ENCODE results near the gene HES2. TPM values are rescaled to one million over a fixed set of nuclear protein-coding genes. Genes with fewer than 3 reads are reported as not detected.

The HES2 gene
- total and polyA plus RNA-seq, 9 donors = 0.08 to 9.2 (median 0.43) TPM; not detected in 3

- TF ChIP-seq POLR2A (IDR thresholded peaks at IDR 0.05) (no peak), EP300 (IDR thresholded peaks at IDR 0.05) (no peak), CTCF (IDR thresholded peaks at IDR 0.05) (no peak)
- H3K4me1 ChIP-seq (ENCODE audit: insufficient read depth) = no peaks in the 10 kb centered on the region
- no peaks in the 10 kb centered on the region for H3K9me3 ChIP-seq
- H3K27ac ChIP-seq = no peak overlapping the region
- H3K4me3 ChIP-seq = no peak overlapping the region
- DNase-seq = no peak
- 81 to 86% (median 86%) methylated on average over 13 of the region's 13 CpGs for WGBS, 3 donors
- no peaks in the 10 kb centered on the region for H3K27me3 ChIP-seq
- intact Hi-C loops (cut with DNase I) = loop anchor here in 1 of 4 donors (10.0 kb wide), 1 partner anchor 46 kb away; no protein-coding TSS in a partner anchor
- no peaks in the 10 kb centered on the region for H3K36me3 ChIP-seq
Measured at GRCh38 chr1:6410248-6410893, 9.3 kb downstream of the HES2 start.

GRCh38 chr1:6409733-6410132, 10.0 kb downstream of the HES2 start:
- DNase-seq = no peak
- H3K27ac ChIP-seq = no peak overlapping the region
- H3K4me3 ChIP-seq = no peak overlapping the region
- H3K36me3 ChIP-seq = no peaks in the 10 kb centered on the region
- 81 to 92% (median 88%) methylated on average over 6 of the region's 6 CpGs for WGBS, 3 donors
- intact Hi-C loops (cut with DNase I) = loop anchor here in 2 of 4 donors (5.0 to 10.0 kb wide), 3 partner anchors 45 to 165 kb away; partner anchors contain the start of gene HES3 (in 1 of the 2)
- H3K9me3 ChIP-seq = no peaks in the 10 kb centered on the region
- H3K4me1 ChIP-seq (ENCODE audit: insufficient read depth) = no peaks in the 10 kb centered on the region
- H3K27me3 ChIP-seq = no peaks in the 10 kb centered on the region
- TF ChIP-seq CTCF (IDR thresholded peaks at IDR 0.05) (no peak), EP300 (IDR thresholded peaks at IDR 0.05) (no peak), POLR2A (IDR thresholded peaks at IDR 0.05) (no peak)

- WGBS, 3 donors = 76 to 85% (median 83%) methylated on average over 4 of the region's 4 CpGs
- intact Hi-C loops (cut with DNase I) = loop anchor here in 2 of 4 donors (5.0 to 10.0 kb wide), 2 partner anchors 162 to 164 kb away; partner anchors contain the start of gene HES3 (in 1 of the 2)
- TF ChIP-seq CTCF (IDR thresholded peaks at IDR 0.05) (no peak), POLR2A (IDR thresholded peaks at IDR 0.05) (no peak), EP300 (IDR thresholded peaks at IDR 0.05) (no peak)
- Histone ChIP-seq H3K4me1 (ENCODE audit: insufficient read depth) (no peaks in the 10 kb centered on the region), H3K4me3 (no peak overlapping the region), H3K27me3 (no peaks in the 10 kb centered on the region), H3K9me3 (no peaks in the 10 kb centered on the region), H3K36me3 (no peaks in the 10 kb centered on the region), H3K27ac (no peak overlapping the region)
- no peak for DNase-seq
Measured at GRCh38 chr1:6409053-6409452, 10.7 kb downstream of the HES2 start.

- H3K36me3 ChIP-seq = no peaks in the 10 kb centered on the region
- H3K27me3 ChIP-seq = no peaks in the 10 kb centered on the region
- no peak for TF ChIP-seq EP300 (IDR thresholded peaks at IDR 0.05)
- no peaks in the 10 kb centered on the region for H3K4me1 ChIP-seq (ENCODE audit: insufficient read depth)
- DNase-seq = no peak
- 78 to 79% (median 79%) methylated on average over 6 of the region's 6 CpGs for WGBS, 3 donors
- no peaks in the 10 kb centered on the region for H3K9me3 ChIP-seq
- H3K4me3 ChIP-seq = no peak overlapping the region
- H3K27ac ChIP-seq = no peak overlapping the region
- intact Hi-C loops (cut with DNase I) = loop anchor here in 2 of 4 donors (5.0 to 10.0 kb wide), 2 partner anchors 161 to 163 kb away; partner anchors contain the start of gene HES3 (in 1 of the 2)
Measured at GRCh38 chr1:6408023-6408422, 11.7 kb downstream of the HES2 start.

- Histone ChIP-seq H3K27me3 (no peaks in the 10 kb centered on the region), H3K27ac (no peak overlapping the region), H3K36me3 (no peaks in the 10 kb centered on the region), H3K4me3 (no peak overlapping the region), H3K9me3 (no peaks in the 10 kb centered on the region), H3K4me1 (ENCODE audit: insufficient read depth) (no peaks in the 10 kb centered on the region)
- intact Hi-C loops (cut with DNase I) = loop anchor here in 3 of 4 donors (5.0 to 10.0 kb wide), 3 partner anchors 39 to 157 kb away; partner anchors contain the start of gene HES3 (in 1 of the 3)
- WGBS, 3 donors = 43 to 50% (median 44%) methylated on average over 6 of the region's 6 CpGs
- TF ChIP-seq EP300 (IDR thresholded peaks at IDR 0.05) (no peak), CTCF (IDR thresholded peaks at IDR 0.05) (no peak), POLR2A (IDR thresholded peaks at IDR 0.05) (no peak)
- DNase-seq = no peak
Measured at GRCh38 chr1:6401673-6402072, 18.0 kb downstream of the HES2 start.
